Stimulated activated CD4-positive, alpha-beta T cell treated with anti-CD3 and anti-CD28 coated beads, Interleukin-15, amount 100 ng/mL, for 1 hour (primary cell): ENCODE data around the gene NUCB1.
"Not testable (repeated sequence)": the region's sequence is repeated elsewhere in the genome, so short reads cannot be mapped to it uniquely, and the experiment has no call there.

Experiments
- DNase-seq, 2 donors: peaks; one replicate each; pipeline ENCODE4 v3.0.0-alpha.2; 2020; ENCODE audit warnings: low read depth in 1 of 2, low spot score in 1 of 2

NUCB1 gene

DNA sequence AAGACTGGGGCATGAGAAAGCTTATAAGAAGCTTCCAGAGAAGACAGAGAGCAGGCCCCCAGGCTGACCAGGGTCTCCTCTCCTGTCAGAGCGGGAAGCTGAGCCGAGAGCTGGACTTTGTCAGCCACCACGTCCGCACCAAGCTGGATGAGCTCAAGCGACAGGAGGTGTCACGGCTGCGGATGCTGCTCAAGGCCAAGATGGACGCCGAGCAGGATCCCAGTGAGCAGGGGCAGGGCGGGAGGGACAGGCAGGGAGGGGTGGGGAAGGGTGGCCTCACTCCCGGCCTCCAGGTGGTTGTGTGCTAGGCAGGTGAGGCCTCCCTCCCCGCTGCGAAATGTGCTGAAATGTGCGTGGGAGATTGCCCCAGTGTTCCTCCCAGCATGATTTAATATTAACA, 5.6 kb downstream of the NUCB1 start:
- DNase-seq: no peak

DNA sequence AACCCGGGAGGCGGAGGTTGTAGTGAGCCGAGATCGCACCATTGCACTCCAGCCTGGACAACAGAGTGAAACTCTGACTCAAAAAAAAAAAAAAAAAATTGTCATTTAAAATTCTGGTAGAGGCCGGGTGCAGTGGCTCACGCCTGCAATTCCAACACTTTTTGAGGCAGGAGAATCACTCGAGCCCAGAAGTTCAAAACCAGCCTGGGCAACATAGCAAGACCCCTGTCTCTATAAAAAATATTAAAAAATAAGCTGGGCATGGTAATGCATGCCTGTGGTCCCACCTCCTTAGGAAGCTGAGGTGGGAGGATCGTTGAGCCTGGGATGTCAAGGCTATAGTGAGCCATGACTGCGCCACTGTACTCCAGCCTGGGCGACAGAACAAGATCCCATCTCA, 6.2 kb downstream of the NUCB1 start:
- DNase-seq: no peak

DNA sequence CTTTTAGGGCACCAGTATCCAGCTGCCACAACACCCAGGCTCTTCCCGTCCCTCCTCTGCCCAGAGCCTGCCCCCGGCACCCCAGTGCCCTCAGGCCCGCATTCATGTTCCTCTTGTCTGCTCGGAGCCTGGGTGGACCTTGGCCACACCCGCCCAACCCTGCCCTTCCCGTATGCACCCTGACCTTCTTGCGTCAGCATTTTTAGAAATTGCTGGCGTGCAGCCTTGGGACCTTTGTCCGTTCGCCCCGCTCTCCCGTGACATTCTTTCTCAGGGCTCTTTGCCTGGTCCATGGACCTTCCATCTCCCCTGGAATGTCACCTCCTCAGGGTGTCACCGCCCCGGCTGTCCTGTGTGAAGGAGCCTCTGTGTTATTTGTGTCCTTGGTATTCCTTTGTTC, 7.6 kb downstream of the NUCB1 start:
- DNase-seq: no peak

DNA sequence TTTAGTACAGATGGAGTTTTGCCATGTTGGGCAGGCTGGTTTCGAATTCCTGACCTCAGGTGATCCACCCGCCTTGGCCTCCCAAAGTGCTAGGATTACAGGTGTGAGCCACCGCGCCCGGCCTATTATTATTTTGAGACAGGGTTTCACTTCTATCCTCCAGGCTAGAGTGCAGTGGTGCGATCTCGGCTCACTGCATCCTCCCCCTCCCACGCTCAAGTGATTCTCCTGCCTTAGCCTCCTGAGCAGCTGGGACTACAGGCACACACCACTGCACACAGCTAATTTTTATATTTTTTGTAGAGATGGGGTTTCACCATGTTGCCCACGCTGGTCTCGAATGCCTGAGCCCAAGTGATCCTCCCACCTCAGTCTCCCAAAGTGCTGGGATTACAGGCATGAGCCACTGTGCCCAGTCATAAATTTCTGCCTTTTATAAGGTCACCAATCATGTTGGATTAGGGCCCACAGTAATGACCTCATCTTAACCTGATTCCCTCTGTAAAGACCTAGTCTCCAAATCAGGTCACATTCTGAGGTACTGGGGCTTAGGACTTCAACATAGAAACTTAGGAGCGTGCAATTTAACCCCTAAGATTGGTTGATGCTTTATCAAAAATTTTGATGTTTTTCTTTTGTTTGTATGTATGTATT, 9.4 kb downstream of the NUCB1 start:
- not testable (repeated sequence) for DNase-seq

DNA sequence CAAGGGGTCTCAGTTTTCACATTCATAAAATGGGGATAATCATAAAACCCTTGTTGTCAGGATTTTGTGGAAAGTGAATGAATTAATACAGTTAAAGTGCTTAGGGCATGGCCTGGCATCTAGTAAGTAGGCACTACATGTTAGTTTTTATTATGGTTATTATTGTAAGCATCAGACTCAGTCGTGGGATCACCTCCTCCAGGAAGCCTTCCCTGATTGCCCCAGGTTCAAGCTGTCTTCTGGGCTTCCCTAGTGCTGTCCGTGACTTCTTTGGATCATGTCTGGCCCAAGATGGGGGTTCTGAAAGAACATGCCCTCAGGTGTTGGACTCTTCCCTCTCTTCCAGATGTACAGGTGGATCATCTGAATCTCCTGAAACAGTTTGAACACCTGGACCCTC, 10.7 kb downstream of the NUCB1 start:
- no peak for DNase-seq

DNA sequence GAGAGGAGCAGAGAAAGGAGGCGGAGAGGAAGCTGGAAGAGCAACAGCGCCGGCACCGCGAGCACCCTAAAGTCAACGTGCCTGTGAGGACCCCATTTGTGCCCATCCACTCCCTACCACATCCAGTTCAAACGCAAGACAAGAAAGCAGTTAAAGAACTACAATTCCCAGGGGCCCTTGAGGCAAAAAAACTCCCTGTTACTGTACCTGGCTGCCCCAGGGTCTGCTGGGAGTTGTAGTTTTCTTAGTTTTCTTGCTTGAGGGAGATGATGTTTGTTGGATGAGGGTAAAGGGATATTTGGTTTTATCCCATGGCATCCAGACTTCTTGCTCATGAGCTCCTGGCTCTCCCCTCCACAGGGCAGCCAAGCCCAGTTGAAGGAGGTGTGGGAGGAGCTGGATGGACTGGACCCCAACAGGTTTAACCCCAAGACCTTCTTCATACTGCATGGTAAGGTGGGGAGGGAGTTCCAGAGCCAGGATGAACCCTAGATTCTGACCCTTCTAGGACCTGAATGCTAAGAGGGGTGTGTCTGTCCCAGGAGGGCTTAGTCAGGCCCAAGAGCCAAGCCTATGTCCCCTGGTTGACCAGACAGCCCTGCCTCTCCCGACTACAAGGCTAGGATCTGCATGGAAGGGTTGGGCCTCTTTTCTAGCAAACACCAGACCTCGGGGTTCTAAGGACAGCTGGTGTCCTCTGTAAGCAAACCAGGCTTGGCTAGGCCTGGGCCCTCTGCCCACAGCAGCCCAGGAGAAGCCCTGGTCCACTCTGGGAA, 13.2 kb downstream of the NUCB1 start:
- DNase-seq: no peak

DNA sequence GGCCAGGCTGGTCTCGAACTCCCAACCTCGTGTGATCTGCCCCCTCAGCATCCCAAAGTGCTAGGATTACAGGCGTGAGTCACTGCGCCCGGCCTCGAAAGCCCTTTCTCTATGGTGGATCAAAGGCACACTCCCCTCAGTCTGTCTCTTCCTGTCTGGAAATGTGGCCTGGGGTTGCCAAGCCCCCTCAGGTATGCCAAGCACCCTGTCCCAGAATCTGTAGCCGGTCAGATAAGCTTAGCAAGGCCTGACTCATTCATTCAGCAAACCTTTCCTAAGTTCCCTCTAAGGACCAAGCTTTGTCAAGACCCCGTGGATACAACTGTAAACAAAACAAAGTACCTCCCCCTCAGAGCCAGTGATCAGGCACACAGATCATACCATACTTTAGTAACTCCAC, 14.1 kb downstream of the NUCB1 start:
- no peak for DNase-seq

DNA sequence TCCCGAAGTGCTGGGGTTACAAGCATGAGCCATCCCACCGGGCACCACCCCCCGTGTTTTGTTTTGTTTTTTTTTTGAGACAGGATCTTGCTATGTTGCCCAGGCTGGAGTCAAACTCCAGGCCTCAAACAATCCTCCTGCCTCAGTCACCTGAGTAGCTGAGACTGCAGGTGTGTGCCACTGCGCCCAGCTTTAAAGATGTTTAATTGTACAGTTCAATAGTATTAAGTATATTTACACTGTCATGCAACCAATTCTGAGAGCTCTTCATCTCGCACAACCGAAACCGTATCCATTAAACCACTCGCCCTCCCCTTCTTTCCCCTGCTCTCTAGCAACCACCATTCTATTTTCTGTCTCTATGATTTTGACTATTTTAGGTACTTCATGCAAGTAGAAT, 15.6 kb downstream of the NUCB1 start:
- no peak for DNase-seq

DNA sequence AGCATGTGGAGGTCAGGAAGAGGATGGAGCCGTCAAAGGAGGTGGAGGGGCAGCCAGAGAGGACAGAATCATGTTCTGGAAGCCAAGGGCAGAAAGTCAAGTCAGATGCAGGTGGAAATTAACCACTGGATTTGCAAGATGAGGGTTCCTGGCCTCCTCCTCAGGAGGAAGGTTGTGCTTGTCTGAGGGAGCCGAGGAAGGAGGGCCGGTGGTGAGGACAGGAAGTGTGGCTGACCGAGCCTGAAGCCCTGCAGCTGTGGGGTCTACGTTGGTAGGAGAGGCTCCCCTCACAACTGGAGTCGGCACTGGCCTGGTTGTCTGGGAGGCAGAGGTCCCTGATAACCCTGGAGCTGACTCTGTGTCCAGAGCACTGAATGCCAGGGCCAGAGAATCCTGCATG, 18.0 kb downstream of the NUCB1 start:
- DNase-seq: no peak

DNA sequence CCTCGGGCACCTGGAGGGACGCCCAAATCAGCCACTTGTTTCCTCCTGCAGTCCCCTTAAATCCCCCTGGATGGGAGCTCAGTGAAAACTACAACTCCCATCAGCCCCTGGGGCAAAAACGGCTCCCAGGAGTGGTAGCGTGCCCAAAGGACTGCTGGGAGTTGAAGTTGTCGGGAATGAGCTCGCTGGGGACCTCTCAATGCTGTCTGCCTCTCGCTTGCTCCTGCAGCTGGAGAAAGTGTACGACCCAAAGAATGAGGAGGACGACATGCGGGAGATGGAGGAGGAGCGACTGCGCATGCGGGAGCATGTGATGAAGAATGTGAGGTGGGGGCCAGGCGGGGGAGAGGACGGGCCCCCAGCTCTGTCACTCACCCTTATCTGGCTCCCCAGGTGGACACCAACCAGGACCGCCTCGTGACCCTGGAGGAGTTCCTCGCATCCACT, 18.7 kb downstream of the NUCB1 start:
- no peak for DNase-seq

DNA sequence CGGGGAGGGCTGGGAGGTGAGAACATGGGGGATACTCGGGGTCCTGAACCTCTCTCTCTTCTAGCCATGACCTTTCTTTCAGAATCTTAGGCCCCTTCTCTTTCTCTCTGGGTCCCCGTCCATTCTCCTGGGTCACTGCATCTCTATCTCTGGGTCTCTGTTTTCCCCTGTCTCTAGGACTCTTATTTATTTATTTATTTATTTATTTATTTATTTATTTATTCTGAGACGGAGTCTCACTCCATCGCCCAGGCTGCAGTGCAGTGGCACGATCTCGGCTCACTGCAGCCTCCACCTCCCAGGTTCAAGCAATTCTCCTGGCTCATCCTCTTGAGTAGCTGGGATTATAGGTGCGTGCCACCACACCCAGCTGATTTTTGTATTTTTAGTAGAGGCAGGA, 19.2 kb downstream of the NUCB1 start:
- not testable (repeated sequence) for DNase-seq

DNA sequence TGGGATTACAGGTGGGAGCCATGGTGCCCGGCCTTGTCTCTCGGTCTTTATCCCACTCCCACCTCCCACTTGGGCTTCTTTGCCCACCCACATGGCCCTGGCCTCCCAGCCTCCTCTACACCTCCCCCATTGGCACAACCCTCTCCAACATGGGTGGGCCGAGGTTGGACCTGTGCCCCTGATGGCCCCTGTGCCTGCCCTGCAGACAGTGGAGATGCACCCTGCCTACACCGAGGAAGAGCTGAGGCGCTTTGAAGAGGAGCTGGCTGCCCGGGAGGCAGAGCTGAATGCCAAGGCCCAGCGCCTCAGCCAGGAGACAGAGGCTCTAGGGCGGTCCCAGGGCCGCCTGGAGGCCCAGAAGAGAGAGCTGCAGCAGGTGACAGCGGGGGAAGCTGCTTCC, 20.8 kb downstream of the NUCB1 start:
- no peak for DNase-seq

DNA sequence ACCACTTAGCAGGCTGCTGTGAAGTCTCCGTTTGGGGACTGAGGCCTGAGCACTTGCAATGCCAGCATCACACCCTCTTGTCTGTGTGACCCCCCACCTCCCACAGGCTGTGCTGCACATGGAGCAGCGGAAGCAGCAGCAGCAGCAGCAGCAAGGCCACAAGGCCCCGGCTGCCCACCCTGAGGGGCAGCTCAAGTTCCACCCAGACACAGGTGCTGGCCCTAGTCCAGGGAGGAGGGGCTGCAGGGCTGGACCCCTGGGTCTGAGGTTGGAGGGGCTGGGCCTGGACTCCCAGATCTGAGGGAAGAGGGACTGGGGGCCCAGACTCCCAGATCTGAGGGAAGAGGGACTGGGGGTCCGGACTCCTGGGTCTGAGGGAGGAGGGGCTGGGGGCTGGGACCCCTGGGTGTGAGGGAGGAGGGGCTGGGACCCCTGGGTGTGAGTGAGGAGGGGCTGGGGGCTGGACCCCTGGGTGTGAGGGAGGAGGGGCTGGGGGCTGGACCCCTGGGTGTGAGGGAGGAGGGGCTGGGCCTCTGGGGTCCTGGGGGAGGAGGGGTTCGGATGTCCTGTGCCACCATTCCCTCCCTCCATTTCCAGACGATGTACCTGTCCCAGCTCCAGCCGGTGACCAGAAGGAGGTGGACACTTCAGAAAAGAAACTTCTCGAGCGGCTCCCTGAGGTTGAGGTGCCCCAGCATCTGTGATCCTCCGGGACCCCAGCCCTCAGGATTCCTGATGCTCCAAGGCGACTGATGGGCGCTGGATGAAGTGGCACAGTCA, 21.8 kb downstream of the NUCB1 start:
- DNase-seq: no peak

DNA sequence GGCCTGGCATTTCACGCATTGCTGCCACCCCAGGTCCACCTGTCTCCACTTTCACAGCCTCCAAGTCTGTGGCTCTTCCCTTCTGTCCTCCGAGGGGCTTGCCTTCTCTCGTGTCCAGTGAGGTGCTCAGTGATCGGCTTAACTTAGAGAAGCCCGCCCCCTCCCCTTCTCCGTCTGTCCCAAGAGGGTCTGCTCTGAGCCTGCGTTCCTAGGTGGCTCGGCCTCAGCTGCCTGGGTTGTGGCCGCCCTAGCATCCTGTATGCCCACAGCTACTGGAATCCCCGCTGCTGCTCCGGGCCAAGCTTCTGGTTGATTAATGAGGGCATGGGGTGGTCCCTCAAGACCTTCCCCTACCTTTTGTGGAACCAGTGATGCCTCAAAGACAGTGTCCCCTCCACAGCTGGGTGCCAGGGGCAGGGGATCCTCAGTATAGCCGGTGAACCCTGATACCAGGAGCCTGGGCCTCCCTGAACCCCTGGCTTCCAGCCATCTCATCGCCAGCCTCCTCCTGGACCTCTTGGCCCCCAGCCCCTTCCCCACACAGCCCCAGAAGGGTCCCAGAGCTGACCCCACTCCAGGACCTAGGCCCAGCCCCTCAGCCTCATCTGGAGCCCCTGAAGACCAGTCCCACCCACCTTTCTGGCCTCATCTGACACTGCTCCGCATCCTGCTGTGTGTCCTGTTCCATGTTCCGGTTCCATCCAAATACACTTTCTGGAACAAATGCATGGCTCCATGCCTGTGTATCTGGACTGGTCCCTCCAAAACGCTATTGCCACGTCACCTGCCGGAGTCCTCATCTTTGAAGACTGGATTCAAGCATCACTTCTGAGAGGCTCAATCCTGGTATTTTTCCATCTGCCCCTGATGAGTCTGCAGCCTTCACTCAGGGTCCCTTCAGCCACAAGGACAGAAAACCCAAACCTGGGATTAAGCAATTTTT, 22.7 kb downstream of the NUCB1 start:
- DNase-seq: no peak

DNA sequence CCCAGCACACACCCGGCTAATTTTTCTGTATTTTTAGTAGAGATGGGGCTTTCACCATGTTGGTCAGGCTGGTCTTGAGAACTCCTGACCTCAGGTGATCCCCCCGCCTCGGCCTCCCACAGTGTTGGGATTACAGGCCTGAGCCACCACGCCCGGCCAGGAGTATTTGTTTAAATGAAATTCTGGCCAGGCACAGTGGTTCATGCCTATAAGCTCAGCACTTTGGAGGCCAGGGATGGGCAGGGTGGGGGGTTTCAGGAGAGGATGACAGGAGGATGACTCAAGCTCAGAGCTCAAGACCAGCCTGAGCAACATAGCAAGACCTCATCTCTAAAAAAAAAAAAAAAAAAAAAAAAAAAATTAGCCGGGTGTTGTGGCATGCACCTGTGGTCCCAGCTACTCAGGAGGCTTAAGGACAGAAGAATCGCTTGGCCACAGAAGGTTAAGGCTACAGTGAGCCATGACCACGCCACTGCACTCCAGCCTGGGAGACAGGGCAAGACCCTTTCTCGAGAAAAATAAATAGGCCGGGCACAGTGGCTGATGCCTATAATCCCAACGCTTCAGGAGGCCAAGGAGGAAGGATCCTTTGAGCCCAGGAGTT, 25.2 kb downstream of the NUCB1 start:
- DNase-seq: no peak

DNA sequence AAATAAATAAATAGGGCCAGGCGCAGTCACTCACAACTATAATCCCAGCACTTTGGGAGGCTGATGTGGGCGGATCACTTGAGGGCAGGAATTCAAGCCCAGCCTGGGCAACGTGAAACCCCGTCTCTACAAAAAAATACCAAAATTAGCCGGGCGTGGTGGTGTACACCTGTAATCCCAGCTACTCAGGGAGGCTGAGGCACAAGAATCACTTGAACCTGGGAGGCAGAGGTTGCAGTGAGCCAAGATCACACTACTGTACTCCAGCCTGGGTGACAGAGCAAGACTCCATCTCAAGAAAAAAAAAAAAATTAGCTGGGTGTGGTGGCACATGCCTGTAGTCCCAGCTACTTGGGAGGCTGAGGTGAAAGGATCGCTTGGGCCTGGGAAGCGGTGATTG, 25.8 kb downstream of the NUCB1 start:
- not testable (repeated sequence) for DNase-seq

DNA sequence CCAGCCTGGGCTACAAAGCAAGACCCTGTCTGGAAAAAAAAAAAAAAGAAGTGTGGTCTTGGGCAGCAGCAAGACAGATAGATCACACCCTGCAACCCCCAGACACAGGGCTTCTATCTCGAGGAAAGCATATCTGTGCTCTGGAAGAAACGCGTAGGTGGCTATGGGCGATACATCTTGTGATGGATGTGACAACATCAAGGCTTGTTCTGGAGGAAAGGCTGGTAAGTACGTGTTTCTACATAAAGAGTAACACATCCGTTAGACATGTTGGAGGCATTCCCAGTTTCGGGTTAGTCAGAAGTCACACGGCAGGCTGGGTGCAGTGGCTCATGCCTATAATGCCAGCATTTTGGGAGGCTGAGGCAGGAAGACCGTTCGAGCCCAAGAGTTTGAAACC, 26.8 kb downstream of the NUCB1 start:
- no peak for DNase-seq

DNA sequence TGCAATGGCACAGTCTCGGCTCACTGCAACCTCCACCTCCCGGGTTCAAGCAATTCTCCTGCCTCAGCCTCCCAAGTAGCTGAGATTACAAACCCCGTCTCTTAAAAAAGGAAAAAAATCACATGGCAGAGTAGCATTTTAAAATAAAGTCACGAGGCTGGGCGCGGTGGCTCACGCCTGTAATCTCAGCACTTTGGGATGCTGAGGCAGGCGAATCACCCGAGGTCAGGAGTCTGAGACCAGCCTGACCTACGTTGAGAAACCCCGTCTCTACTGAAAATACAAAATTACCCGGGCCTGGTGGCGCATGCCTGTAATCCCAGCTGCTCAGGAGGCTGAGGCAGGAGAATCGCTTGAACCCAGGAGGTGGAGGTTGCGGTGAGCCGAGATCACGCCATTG, 27.6 kb downstream of the NUCB1 start:
- DNase-seq: not testable (repeated sequence)

DNA sequence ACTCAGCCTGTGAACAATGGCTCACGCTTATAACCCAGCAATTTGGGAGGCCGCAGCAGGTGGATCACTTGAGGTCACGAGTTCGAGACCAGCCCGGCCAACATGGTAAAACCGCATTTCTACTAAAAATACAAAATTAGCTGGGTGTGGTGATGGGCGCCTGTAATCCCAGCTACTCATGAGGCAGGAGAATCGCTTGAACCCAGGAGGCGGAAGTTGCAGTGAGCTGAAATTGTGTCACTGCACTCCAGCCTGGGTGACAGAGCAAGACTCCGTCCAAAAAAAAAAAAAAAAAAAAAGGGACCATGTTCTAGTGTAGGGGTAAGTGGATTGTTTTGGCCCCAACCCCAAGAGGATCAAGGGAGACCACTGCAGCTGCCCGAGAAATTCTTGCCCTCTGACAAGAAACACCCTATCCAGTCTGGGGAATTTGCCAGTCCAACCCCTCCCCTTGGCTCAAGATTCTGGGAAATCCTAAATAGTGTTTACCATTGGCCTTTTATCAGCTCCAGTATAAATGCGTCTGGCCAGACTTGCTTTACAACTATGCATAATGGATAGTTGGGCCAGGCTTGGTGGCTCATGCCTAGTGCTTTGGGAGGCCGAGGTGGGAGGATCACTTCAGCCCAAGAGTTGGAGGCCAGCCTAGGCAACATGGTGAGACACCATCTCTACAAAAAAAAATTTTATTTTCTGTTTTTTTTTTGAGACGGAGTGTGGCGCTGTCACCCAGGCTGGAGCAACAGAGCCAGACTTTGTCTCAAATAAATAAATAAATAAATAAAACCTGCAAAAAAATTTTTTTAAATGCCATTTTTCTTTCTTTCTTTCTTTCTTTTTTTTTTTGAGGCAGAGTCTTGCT, 28.3 kb downstream of the NUCB1 start:
- DNase-seq: no peak
